Measurements from ENCODE around the gene EML3.
"Not testable (repeated sequence)": the region's sequence is repeated elsewhere in the genome, so short reads cannot be mapped to it uniquely, and the experiment has no call there.

The EML3 gene

GRCh38 chr11:62612366-62613290, at the start of gene EML3, which contains the start of gene ROM1:
Gene EML3 (minus strand): TSS chr11:62612775. CDS start chr11:62612457, 318 bp downstream.
Gene ROM1 (plus strand): TSS chr11:62613257. CDS start chr11:62613282, 25 bp downstream.
- DNase-seq (ENCODE audit: low read depth in 2 of 2): peak; percentile 80

GRCh38 chr11:62656796-62657429, 44.3 kb upstream of the EML3 start:
- DNase-seq (ENCODE audit: low read depth in 2 of 2): no peak

- DNase-seq (ENCODE audit: low read depth in 2 of 2): no peak
These were observed 41.7 kb upstream of the EML3 start for GRCh38 chr11:62654297-62654696.

GRCh38 chr11:62652161-62653006, 39.8 kb upstream of the EML3 start:
- no peak for DNase-seq (ENCODE audit: low read depth in 2 of 2)

GRCh38 chr11:62650283-62650682, 37.7 kb upstream of the EML3 start:
- DNase-seq (ENCODE audit: low read depth in 2 of 2): not testable (repeated sequence)

- no peak for DNase-seq (ENCODE audit: low read depth in 2 of 2)
These were observed 36.9 kb upstream of the EML3 start for GRCh38 chr11:62649486-62649885.

GRCh38 chr11:62648967-62649364, 36.4 kb upstream of the EML3 start:
- no peak for DNase-seq (ENCODE audit: low read depth in 2 of 2)

- DNase-seq (ENCODE audit: low read depth in 2 of 2): no peak
These were observed 35.8 kb upstream of the EML3 start for GRCh38 chr11:62648185-62648966.

- no peak for DNase-seq (ENCODE audit: low read depth in 2 of 2)
These were observed 35.0 kb upstream of the EML3 start for GRCh38 chr11:62647609-62648005.

GRCh38 chr11:62646825-62647608, 34.4 kb upstream of the EML3 start:
- no peak for DNase-seq (ENCODE audit: low read depth in 2 of 2)

GRCh38 chr11:62645946-62646824, 33.6 kb upstream of the EML3 start, which contains the start of gene GANAB:
Gene GANAB (minus strand): TSS chr11:62646613. CDS start chr11:62646599, 14 bp downstream.
- peak; percentile 99 for DNase-seq (ENCODE audit: low read depth in 2 of 2)

GRCh38 chr11:62645671-62645945, 33.0 kb upstream of the EML3 start:
- DNase-seq (ENCODE audit: low read depth in 2 of 2): no peak

GRCh38 chr11:62644220-62644619, 31.6 kb upstream of the EML3 start:
- DNase-seq (ENCODE audit: low read depth in 2 of 2): no peak

- DNase-seq (ENCODE audit: low read depth in 2 of 2): no peak
These were observed 19.9 kb upstream of the EML3 start for GRCh38 chr11:62632492-62632891.

GRCh38 chr11:62627713-62628112, 15.1 kb upstream of the EML3 start:
- DNase-seq (ENCODE audit: low read depth in 2 of 2): no peak

- DNase-seq (ENCODE audit: low read depth in 2 of 2): no peak
These were observed 10.0 kb upstream of the EML3 start for GRCh38 chr11:62622476-62623089.

- peak; percentile 98 for DNase-seq (ENCODE audit: low read depth in 2 of 2)
These were observed 9.2 kb upstream of the EML3 start, which contains the start of gene B3GAT3 for GRCh38 chr11:62621567-62622470. Gene B3GAT3 (minus strand): TSS chr11:62621986. CDS start chr11:62621947, 39 bp downstream.

GRCh38 chr11:62621027-62621566, 8.5 kb upstream of the EML3 start:
- DNase-seq (ENCODE audit: low read depth in 2 of 2): no peak
